Measurements from ENCODE around the gene IL37.

GRCh38 chr2:112910219-112910618 is 746 bp upstream of the IL37 start:
- TF ChIP-seq CTCF (IDR thresholded peaks at IDR 0.05; ENCODE audit: poor library complexity), result no peak
- TF ChIP-seq EZH2 (IDR thresholded peaks at IDR 0.05; ENCODE audit: borderline replicate concordance), result no peak
